Nephron (organoid): ENCODE results near the gene MCOLN3.

Experiments
- H3K27ac Mint-ChIP-seq, 3 experiments: 2 replicates each; pipeline ENCODE4 v1.8.0; 2020; ENCODE audit warnings: mixed read lengths in 3 of 3, mild to moderate bottlenecking in 2 of 3, moderate library complexity in 1 of 3
- H3K27me3 Mint-ChIP-seq: 2 replicates; pipeline ENCODE4 v1.8.0; 2021; ENCODE audit warnings: low read depth, mild to moderate bottlenecking, moderate library complexity, mixed read lengths
- H3K36me3 Mint-ChIP-seq: 2 replicates; pipeline ENCODE4 v1.8.0; 2020; ENCODE audit warnings: low read depth, mixed read lengths
- H3K4me1 Mint-ChIP-seq: 2 replicates; pipeline ENCODE4 v1.8.0; 2020; ENCODE audit warnings: mixed read lengths
- H3K4me3 Mint-ChIP-seq, 3 experiments: 2 replicates each; pipeline ENCODE4 v1.8.0; 2020; ENCODE audit warnings: mild to moderate bottlenecking in 3 of 3, mixed read lengths in 3 of 3, moderate library complexity in 2 of 3
- H3K9me3 Mint-ChIP-seq: 2 replicates; pipeline ENCODE4 v1.8.0; 2020; ENCODE audit warnings: mixed read lengths
- TF ChIP-seq, protein P1 (sequence below), 3 experiments: fragments of 200-600 bp; sonication (generic); IDR thresholded peaks; one replicate each; pipeline ENCODE4 v1.5.0; 2021; ENCODE audit warnings: antibody characterized with exemption in 3 of 3; ENCODE audit not compliant: unreplicated experiment in 3 of 3

The MCOLN3 gene

DNA sequence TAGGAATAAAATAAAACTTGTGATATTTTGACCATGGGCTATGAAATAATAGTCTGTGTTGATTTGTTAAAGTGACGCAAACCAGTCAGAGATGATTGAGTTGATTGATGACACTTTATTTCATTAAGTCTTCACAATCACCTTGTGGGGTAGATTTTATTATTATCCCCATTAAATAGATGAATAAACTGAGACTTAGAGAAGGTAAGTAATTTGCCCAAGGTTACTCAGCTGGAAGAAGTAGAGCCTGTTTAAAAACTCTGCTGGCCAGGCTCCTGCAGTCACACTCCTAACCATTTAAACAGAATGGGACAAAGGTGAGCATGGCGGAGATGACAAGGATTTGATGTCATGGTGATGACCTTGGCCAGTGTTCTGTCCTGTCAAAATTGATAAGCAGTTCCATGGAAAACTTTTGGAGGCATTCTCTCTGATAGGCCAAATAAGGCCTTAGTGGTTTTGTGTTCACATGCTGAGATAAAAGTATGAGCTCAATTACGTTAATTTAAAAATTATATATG is 22.7 kb upstream of the MCOLN3 start:
- Mint-ChIP-seq H3K27ac (no peak overlapping the region), H3K4me3 (no peak overlapping the region), H3K9me3 (peaks cover 10% of the 10 kb centered on the region), H3K36me3 (peaks cover 6% of the 10 kb centered on the region), H3K27me3 (no peaks in the 10 kb centered on the region), H3K4me1 (no peaks in the 10 kb centered on the region)
- TF ChIP-seq, protein P1, sequence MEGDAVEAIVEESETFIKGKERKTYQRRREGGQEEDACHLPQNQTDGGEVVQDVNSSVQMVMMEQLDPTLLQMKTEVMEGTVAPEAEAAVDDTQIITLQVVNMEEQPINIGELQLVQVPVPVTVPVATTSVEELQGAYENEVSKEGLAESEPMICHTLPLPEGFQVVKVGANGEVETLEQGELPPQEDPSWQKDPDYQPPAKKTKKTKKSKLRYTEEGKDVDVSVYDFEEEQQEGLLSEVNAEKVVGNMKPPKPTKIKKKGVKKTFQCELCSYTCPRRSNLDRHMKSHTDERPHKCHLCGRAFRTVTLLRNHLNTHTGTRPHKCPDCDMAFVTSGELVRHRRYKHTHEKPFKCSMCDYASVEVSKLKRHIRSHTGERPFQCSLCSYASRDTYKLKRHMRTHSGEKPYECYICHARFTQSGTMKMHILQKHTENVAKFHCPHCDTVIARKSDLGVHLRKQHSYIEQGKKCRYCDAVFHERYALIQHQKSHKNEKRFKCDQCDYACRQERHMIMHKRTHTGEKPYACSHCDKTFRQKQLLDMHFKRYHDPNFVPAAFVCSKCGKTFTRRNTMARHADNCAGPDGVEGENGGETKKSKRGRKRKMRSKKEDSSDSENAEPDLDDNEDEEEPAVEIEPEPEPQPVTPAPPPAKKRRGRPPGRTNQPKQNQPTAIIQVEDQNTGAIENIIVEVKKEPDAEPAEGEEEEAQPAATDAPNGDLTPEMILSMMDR (IDR thresholded peaks at IDR 0.05; ENCODE audit: unreplicated experiment in 3 of 3) = no peak

DNA sequence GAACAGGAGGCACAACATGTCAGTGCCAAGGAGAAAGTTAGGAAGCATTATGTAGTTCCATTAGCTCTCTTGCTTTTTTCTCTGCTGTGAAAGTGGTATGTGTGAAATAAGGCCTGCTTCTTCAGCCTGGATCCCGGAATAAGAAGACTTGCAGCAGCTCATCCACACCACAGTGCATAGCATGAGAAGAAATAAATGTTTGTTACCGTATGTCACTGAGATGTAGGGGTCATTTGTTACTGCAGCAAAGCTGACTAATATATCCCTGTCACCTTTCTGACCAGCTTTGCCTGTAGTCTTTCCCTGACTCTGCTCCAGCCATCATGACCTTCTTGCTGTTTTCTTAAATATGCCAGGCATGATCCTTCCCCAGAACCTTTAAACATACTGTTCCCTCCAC is 20.5 kb upstream of the MCOLN3 start:
- Mint-ChIP-seq H3K27me3 (no peaks in the 10 kb centered on the region), H3K36me3 (peaks cover 4% of the 10 kb centered on the region), H3K27ac (no peak overlapping the region), H3K4me1 (no peaks in the 10 kb centered on the region), H3K4me3 (no peak overlapping the region), H3K9me3 (peaks cover 4% of the 10 kb centered on the region)
- TF ChIP-seq, protein P1 (IDR thresholded peaks at IDR 0.05; ENCODE audit: unreplicated experiment in 3 of 3) = no peak

DNA sequence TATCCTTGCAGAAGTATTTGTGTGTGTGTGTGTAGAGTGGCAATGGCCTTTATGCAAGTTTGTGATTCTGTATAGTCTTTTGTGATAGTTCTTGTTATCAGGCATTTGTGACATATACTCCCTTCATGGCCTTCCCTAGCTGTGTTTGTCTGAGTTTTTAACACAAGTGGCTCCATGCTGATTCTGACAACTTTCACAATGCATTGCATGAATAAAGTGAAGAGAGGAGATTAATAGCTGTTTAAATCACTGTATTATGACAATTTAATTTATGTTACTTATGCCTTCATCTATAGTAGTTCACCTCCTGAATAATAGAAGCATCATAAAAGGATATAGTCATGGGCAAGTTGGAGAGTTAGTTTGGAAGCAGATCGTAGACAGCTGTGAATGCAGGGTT is 17.2 kb upstream of the MCOLN3 start:
- TF ChIP-seq, protein P1 (IDR thresholded peaks at IDR 0.05; ENCODE audit: unreplicated experiment in 3 of 3) = no peak
- H3K4me1 Mint-ChIP-seq = peaks cover 6% of the 10 kb centered on the region
- no peaks in the 10 kb centered on the region for H3K27me3 Mint-ChIP-seq
- H3K36me3 Mint-ChIP-seq = no peaks in the 10 kb centered on the region
- H3K27ac Mint-ChIP-seq = no peak overlapping the region
- H3K4me3 Mint-ChIP-seq = no peak overlapping the region
- H3K9me3 Mint-ChIP-seq = no peaks in the 10 kb centered on the region

DNA sequence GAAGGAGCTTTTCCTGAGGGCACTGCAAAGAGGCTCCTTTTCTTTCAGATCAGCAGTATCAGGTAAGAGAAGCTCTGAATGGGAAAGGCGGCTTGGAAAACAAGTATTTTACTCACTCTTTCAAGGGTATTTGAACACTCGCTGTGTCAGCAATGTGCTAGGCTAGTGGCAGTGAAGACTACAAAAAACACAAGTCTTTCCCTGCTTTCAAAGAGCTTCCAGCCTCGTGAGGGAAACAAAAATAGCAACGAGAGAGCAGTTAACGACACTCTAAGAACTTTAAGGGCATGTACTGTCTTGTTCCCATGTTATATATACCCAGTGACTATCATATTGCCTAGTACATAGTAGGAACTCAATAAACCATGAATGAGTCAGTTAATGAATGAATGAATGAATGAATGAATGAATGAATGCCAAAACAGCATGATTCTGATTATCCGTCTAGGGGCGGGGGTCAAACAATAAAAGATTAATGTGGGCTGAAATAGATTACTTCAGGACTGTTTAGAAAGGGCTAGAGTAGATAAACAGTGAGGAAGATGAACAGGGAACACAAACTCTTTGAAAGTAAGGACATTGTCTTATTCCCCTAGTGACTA is 14.2 kb upstream of the MCOLN3 start:
- H3K27me3 Mint-ChIP-seq = no peaks in the 10 kb centered on the region
- peak overlapping the region; percentile 86 to 94 (median 91) for H3K4me3 Mint-ChIP-seq
- H3K9me3 Mint-ChIP-seq = no peaks in the 10 kb centered on the region
- peaks cover 6% of the 10 kb centered on the region for H3K4me1 Mint-ChIP-seq
- no peaks in the 10 kb centered on the region for H3K36me3 Mint-ChIP-seq
- TF ChIP-seq, protein P1 (IDR thresholded peaks at IDR 0.05; ENCODE audit: unreplicated experiment in 3 of 3) = no peak
- peak overlapping the region in 1 of 3 experiments; percentile 67 for H3K27ac Mint-ChIP-seq

DNA sequence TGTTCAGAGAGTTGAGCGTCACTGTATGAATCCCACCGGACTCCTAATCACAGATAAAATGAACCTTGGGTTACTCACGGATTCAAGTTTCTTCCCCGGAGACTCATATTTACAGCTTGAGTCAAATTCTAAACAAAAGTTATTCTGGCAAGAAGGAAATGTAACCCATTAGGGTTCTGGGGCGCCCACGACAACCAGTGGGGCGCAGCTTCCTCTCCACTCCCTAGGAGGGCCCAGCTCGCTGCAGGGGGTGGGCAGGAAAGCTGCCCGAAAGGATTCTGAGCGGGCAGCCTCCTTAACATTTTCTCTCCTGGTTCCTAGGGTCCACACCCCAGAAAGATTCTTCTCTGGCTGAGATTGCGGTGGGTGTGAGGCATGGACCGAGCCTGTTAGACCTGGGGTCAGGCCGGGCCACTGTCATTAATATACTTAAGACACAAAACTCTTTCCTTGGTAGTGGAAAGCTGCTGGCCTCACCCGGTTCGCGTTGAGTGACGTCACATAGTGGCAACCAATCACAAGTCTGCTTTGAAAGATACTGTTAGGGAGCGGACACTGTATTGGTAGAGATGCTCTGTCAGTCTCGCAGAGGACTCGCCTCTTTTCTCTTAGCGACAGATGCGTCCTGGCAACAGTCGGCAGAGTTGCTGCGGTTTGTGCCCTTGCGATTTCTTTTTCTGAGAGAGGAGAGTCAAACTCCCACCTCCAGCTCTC is 13.6 kb upstream of the MCOLN3 start:
- TF ChIP-seq, protein P1 (IDR thresholded peaks at IDR 0.05; ENCODE audit: unreplicated experiment in 3 of 3) = no peak
- peak overlapping the region; percentile 86 to 94 (median 91) for H3K4me3 Mint-ChIP-seq
- peak overlapping the region in 2 of 3 experiments; percentile 56 to 67 for H3K27ac Mint-ChIP-seq
- H3K9me3 Mint-ChIP-seq = no peaks in the 10 kb centered on the region
- H3K4me1 Mint-ChIP-seq = peaks cover 6% of the 10 kb centered on the region
- H3K36me3 Mint-ChIP-seq = no peaks in the 10 kb centered on the region
- no peaks in the 10 kb centered on the region for H3K27me3 Mint-ChIP-seq
